ENCODE measurements around the gene CXorf38.

CXorf38 gene

GRCh38 chrX:40647307-40648197, at the start of gene CXorf38:
CXorf38 (minus strand) TSS chrX:40647561; CDS start chrX:40647520, 41 bp downstream.
- peak; percentile 46 to 77 for DNase-seq

- no peak for DNase-seq
Observed at GRCh38 chrX:40694802-40695201, 47.4 kb upstream of the CXorf38 start.

- DNase-seq, result no peak
Observed at GRCh38 chrX:40688929-40689328, 41.6 kb upstream of the CXorf38 start.

- DNase-seq, result no peak
Observed at GRCh38 chrX:40687169-40687568, 39.8 kb upstream of the CXorf38 start.

GRCh38 chrX:40685362-40685918, 38.1 kb upstream of the CXorf38 start:
- DNase-seq, result no peak

GRCh38 chrX:40684092-40684491, 36.7 kb upstream of the CXorf38 start:
- DNase-seq, result no peak

- no peak for DNase-seq
Observed at GRCh38 chrX:40683245-40683644, 35.9 kb upstream of the CXorf38 start.

GRCh38 chrX:40671126-40671525, 23.8 kb upstream of the CXorf38 start:
- DNase-seq, result no peak

GRCh38 chrX:40663880-40664630, 16.7 kb upstream of the CXorf38 start:
- DNase-seq, result no peak

- no peak for DNase-seq
Observed at GRCh38 chrX:40663078-40663740, 15.8 kb upstream of the CXorf38 start.

- no peak for DNase-seq
Observed at GRCh38 chrX:40661489-40661888, 14.1 kb upstream of the CXorf38 start.

GRCh38 chrX:40660381-40660780, 13.0 kb upstream of the CXorf38 start:
- DNase-seq, result no peak

- DNase-seq, result no peak
Observed at GRCh38 chrX:40653535-40653934, 6.2 kb upstream of the CXorf38 start.

GRCh38 chrX:40652664-40653063, 5.3 kb upstream of the CXorf38 start:
- DNase-seq, result no peak

GRCh38 chrX:40651620-40652223, 4.4 kb upstream of the CXorf38 start:
- DNase-seq, result peak; percentile 27 to 51

- peak in 1 of 2 experiments; percentile 2 for DNase-seq
Observed at GRCh38 chrX:40646489-40647306, 663 bp downstream of the CXorf38 start.

- peak; percentile 60 to 70 for DNase-seq
Observed at GRCh38 chrX:40644821-40645358, 2.5 kb downstream of the CXorf38 start.

- peak; percentile 74 to 83 for DNase-seq
Observed at GRCh38 chrX:40644176-40644575, 3.2 kb downstream of the CXorf38 start.

- no peak for DNase-seq
Observed at GRCh38 chrX:40637687-40638086, 9.7 kb downstream of the CXorf38 start.

GRCh38 chrX:40632199-40632598, 15.2 kb downstream of the CXorf38 start:
- no peak for DNase-seq

GRCh38 chrX:40628506-40628905, 18.9 kb downstream of the CXorf38 start:
- no peak for DNase-seq
